NCI-H1930 (cell line): ENCODE measurements around the gene NTHL1.
"Not testable (repeated sequence)": the region's sequence is repeated elsewhere in the genome, so short reads cannot be mapped to it uniquely, and the experiment has no call there.

Source experiments
- DNase-seq, 2 experiments: peaks; one replicate each; lab custom pipeline; 2025; lab: John Stamatoyannopoulos, UW

The NTHL1 gene

GRCh38 chr16:2028146-2028545 lies 19.5 kb downstream of the NTHL1 start:
- no peak for DNase-seq

GRCh38 chr16:2027024-2028010 lies 20.3 kb downstream of the NTHL1 start:
- no peak for DNase-seq

GRCh38 chr16:2026461-2027023 lies 21.1 kb downstream of the NTHL1 start, which contains the start of gene NHERF2:
NHERF2 (plus strand) TSS chr16:2026902; CDS start chr16:2027006, 104 bp downstream.
- DNase-seq, result no peak

- DNase-seq, result no peak
Observed at GRCh38 chr16:2025878-2026460, 21.7 kb downstream of the NTHL1 start.

- no peak for DNase-seq
Observed at GRCh38 chr16:2025251-2025650, 22.4 kb downstream of the NTHL1 start.

GRCh38 chr16:2024032-2024420 lies 23.6 kb downstream of the NTHL1 start:
- DNase-seq, result no peak

- peak; percentile 81 to 88 for DNase-seq
Observed at GRCh38 chr16:2023092-2024031, 24.3 kb downstream of the NTHL1 start.

- DNase-seq, result no peak
Observed at GRCh38 chr16:2022723-2023091, 24.9 kb downstream of the NTHL1 start.

- DNase-seq, result no peak
Observed at GRCh38 chr16:2019921-2020831, 27.5 kb downstream of the NTHL1 start.

GRCh38 chr16:2019518-2019920 lies 28.1 kb downstream of the NTHL1 start, which contains the start of gene NPW:
NPW (plus strand) TSS chr16:2019785.
- DNase-seq, result no peak

GRCh38 chr16:2016407-2016922 lies 31.2 kb downstream of the NTHL1 start:
- peak in 1 of 2 experiments; percentile 54 for DNase-seq

GRCh38 chr16:2015947-2016208 lies 31.8 kb downstream of the NTHL1 start:
- DNase-seq, result no peak

GRCh38 chr16:2015117-2015946 lies 32.3 kb downstream of the NTHL1 start:
- no peak for DNase-seq

GRCh38 chr16:2013527-2013926 lies 34.1 kb downstream of the NTHL1 start:
- DNase-seq, result no peak

GRCh38 chr16:2011726-2012125 lies 35.9 kb downstream of the NTHL1 start:
- DNase-seq, result not testable (repeated sequence)

GRCh38 chr16:2009791-2010510 lies 37.7 kb downstream of the NTHL1 start, which contains the start of gene ZNF598:
ZNF598 (minus strand) TSS chr16:2009821.
- DNase-seq, result peak; percentile 84 to 93

- DNase-seq, result no peak
Observed at GRCh38 chr16:2009164-2009711, 38.4 kb downstream of the NTHL1 start.

- no peak for DNase-seq
Observed at GRCh38 chr16:2008631-2009163, 38.9 kb downstream of the NTHL1 start.
